ENCODE results near the gene THTPA. TPM values are rescaled to one million over a fixed set of nuclear protein-coding genes. Genes with fewer than 3 reads are reported as not detected.

Gene THTPA
- total and polyA plus RNA-seq, 7 experiments from 2014 or later, result 16.4 to 26.7 (median 18.1) TPM

DNA sequence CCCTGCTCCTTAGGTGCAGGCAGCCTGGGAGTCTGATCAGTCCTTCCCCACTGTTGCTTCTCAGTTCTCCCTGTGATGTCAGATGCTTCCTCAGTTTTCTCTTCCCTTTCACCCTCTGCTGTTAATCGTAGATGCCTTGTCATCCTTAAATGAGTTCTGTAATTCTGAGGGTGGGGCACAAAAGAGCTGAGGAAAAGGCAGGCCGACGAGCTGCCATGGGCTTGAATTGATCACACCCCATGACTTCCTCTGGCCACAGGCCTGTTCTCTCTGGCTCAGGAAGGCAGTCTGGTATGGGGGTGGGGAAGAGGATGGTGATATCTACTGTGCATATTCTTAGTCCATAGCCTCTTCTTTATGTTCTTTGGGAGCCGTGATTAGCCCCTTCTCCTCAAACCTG lies 16.8 kb downstream of the THTPA start:
- peaks cover 16 to 41% (median 27%) of the 10 kb centered on the region in 7 donors for H3K4me1 Mint-ChIP-seq
- Histone ChIP-seq H3K4me1 (ENCODE audit: control insufficient read depth in 2 of 2, insufficient read depth in 2 of 2, low read length in 2 of 2) (peaks cover 4 to 6% of the 10 kb centered on the region in 2 donors), H3K9me3 (ENCODE audit: control insufficient read depth in 2 of 3, low read length in 3 of 3) (no peaks in the 10 kb centered on the region), H3K27me3 (ENCODE audit: control insufficient read depth in 2 of 2, insufficient read depth in 2 of 2, low read length in 2 of 2) (peaks cover 0 to 11% of the 10 kb centered on the region in 2 donors), H3K27ac (ENCODE audit: low read depth, low read length) (no peak overlapping the region), H3K4me3 (ENCODE audit: low read length) (no peak overlapping the region), H3K36me3 (ENCODE audit: control insufficient read depth in 2 of 3, insufficient read depth in 3 of 3, low read length in 3 of 3) (no peaks in the 10 kb centered on the region)
- ChIA-PET POLR2A (no interaction called here), CTCF (interaction anchor here (1.0 kb wide), 1 partner anchor 59 kb away, joined by 3 read pairs; no protein-coding TSS in a partner anchor)
- no peak overlapping the region for H3K27ac Mint-ChIP-seq
- no peak for DNase-seq
- H3K4me3 Mint-ChIP-seq, result no peak overlapping the region
- ATAC-seq, result peak; percentile 67
- peaks cover 19 to 38% (median 23%) of the 10 kb centered on the region in 5 donors for H3K27me3 Mint-ChIP-seq
- intact Hi-C loops (cut with micrococcal nuclease), result no loop called here
- no peaks in the 10 kb centered on the region for H3K36me3 Mint-ChIP-seq
- H3K9me3 Mint-ChIP-seq, result peaks cover 0 to 2% (median 0%) of the 10 kb centered on the region in 11 donors

DNA sequence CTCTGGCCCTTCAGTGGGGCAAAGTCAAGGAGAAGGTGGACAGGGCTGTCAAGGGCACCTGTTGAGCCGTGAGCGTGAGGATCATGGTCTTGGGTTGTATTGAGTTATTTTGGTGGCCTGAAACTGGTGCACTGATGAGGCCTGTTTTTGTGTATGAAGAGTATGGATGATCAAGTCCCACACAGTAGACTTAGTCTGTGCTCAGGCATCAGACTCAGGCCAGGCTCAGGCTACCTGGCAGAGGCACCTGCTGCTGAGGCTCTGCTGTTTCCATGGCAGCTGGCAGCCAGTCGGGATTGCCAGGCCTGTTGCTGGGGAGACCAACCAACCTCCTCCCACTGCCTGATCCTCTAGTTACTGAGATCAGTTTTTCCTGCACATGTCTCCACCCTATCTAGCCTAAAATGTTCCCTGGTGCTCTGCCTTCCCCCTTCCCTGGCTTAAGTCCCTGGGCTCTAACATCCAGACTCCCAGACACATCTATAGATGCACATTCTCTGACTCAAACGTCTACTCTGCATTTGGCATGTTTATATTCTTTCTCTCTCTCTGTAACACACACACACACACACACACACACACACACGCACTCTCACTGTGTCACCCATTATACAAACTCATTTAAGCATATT lies 17.4 kb downstream of the THTPA start:
- Mint-ChIP-seq H3K27ac (no peak overlapping the region), H3K4me1 (peaks cover 16 to 37% (median 23%) of the 10 kb centered on the region in 7 donors), H3K4me3 (no peak overlapping the region), H3K36me3 (no peaks in the 10 kb centered on the region), H3K27me3 (peaks cover 21 to 45% (median 25%) of the 10 kb centered on the region in 5 donors), H3K9me3 (peaks cover 0 to 2% (median 0%) of the 10 kb centered on the region in 11 donors)
- no peak for DNase-seq
- no peaks in the 10 kb centered on the region for H3K36me3 ChIP-seq (ENCODE audit: control insufficient read depth in 2 of 3, insufficient read depth in 3 of 3, low read length in 3 of 3)
- H3K9me3 ChIP-seq (ENCODE audit: control insufficient read depth in 2 of 3, low read length in 3 of 3), result no peaks in the 10 kb centered on the region
- ATAC-seq, result no peak
- ChIA-PET CTCF (interaction anchor here (1.0 kb wide), 1 partner anchor 58 kb away, joined by 3 read pairs; no protein-coding TSS in a partner anchor), POLR2A (no interaction called here)
- H3K27ac ChIP-seq (ENCODE audit: low read depth, low read length), result no peak overlapping the region
- peaks cover 0 to under 1% of the 10 kb centered on the region in 2 donors for H3K4me1 ChIP-seq (ENCODE audit: control insufficient read depth in 2 of 2, insufficient read depth in 2 of 2, low read length in 2 of 2)
- no peak overlapping the region for H3K4me3 ChIP-seq (ENCODE audit: low read length)
- intact Hi-C loops (cut with micrococcal nuclease), result no loop called here
- peaks cover 0 to 14% of the 10 kb centered on the region in 2 donors for H3K27me3 ChIP-seq (ENCODE audit: control insufficient read depth in 2 of 2, insufficient read depth in 2 of 2, low read length in 2 of 2)

DNA sequence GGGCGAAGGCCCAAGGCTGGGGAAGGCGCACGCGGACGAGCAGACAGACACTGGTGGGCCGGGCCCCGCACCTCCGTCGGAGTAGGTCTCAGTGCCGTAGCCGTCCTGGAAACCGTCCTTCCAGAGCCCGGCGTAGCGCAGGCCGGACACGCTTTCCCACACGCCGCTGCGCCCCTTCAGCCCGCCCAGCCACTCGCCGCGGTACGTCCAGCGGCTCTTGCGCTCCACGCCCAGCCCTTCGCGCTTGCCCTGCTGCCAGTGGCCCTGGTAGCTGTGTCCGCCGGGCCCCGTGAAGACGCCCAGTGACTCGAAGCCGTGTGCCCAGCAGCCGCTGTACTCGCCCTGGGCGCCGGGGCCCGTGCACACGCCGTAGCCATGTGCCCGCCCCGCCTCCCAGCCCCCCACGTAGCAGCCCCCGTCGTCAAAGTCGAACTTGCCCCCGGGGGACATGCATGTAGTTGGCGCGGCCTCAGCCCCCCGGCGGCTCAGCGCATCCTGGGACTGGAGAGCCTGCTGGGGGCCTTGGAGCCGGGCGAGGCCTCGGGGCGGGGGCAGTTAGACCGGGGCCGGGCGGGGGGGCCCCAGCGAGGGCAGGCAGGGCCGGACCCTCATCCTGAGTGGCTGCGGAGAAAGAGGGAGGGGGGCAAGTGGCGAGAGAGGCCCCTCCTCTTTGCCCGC lies 21.1 kb downstream of the THTPA start:
- DNase-seq, result no peak
- peaks cover 0 to 7% of the 10 kb centered on the region in 2 donors for H3K4me1 ChIP-seq (ENCODE audit: control insufficient read depth in 2 of 2, insufficient read depth in 2 of 2, low read length in 2 of 2)
- ChIA-PET CTCF (no interaction called here), POLR2A (no interaction called here)
- H3K36me3 Mint-ChIP-seq, result no peaks in the 10 kb centered on the region
- H3K27me3 Mint-ChIP-seq, result peaks cover 40 to 61% (median 47%) of the 10 kb centered on the region in 5 donors
- no peaks in the 10 kb centered on the region for H3K36me3 ChIP-seq (ENCODE audit: control insufficient read depth in 2 of 3, insufficient read depth in 3 of 3, low read length in 3 of 3)
- peak overlapping the region; percentile 16 to 88 (median 72) for H3K4me3 Mint-ChIP-seq
- no peaks in the 10 kb centered on the region for H3K9me3 ChIP-seq (ENCODE audit: control insufficient read depth in 2 of 3, low read length in 3 of 3)
- H3K4me3 ChIP-seq (ENCODE audit: low read length), result no peak overlapping the region
- H3K9me3 Mint-ChIP-seq, result peaks cover 0 to 2% (median 0%) of the 10 kb centered on the region in 11 donors
- ATAC-seq, result no peak
- intact Hi-C loops (cut with micrococcal nuclease), result no loop called here
- no peak overlapping the region for H3K27ac Mint-ChIP-seq
- peaks cover 0 to 14% of the 10 kb centered on the region in 2 donors for H3K27me3 ChIP-seq (ENCODE audit: control insufficient read depth in 2 of 2, insufficient read depth in 2 of 2, low read length in 2 of 2)
- H3K27ac ChIP-seq (ENCODE audit: low read depth, low read length), result no peak overlapping the region
- H3K4me1 Mint-ChIP-seq, result peaks cover 8 to 29% (median 22%) of the 10 kb centered on the region in 7 donors

DNA sequence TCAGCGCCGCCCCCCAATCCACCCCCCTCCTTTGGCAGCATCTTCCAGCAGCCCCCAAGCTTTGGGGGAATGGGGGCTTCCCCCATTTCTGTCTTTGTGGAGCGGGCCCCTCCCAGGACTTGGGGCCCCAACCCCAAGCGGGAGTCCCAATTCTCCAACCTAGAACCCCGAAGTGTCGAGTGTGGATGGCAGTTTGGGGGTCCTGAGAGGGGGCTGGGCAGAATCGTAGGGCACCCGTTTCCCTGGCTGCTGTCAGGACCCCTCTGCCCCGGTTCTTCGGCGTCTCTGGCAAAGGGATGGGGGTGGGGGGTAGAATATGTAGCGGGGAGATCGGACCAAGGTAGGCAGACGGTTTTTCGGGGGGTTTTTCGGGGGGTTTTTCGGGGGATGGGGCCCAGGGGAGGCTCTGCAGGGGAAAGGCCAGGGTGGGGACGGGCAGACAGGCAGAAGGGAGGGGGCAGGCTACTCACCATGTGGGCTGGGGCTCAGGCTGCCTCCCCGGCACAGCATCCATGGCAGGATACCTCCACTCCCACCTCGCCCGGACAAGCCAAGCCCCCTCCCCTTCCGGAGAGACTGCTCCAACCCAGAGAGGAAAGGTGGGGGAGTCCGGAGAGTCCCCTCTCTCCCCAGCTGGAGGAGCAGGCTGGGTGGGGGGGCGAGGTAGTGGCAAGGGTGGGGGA lies 21.8 kb downstream of the THTPA start:
- Histone ChIP-seq H3K27ac (ENCODE audit: low read depth, low read length) (no peak overlapping the region), H3K9me3 (ENCODE audit: control insufficient read depth in 2 of 3, low read length in 3 of 3) (no peaks in the 10 kb centered on the region), H3K27me3 (ENCODE audit: control insufficient read depth in 2 of 2, insufficient read depth in 2 of 2, low read length in 2 of 2) (peaks cover 0 to 14% of the 10 kb centered on the region in 2 donors), H3K4me3 (ENCODE audit: low read length) (no peak overlapping the region), H3K36me3 (ENCODE audit: control insufficient read depth in 2 of 3, insufficient read depth in 3 of 3, low read length in 3 of 3) (no peaks in the 10 kb centered on the region), H3K4me1 (ENCODE audit: control insufficient read depth in 2 of 2, insufficient read depth in 2 of 2, low read length in 2 of 2) (peaks cover 0 to 7% of the 10 kb centered on the region in 2 donors)
- POLR2A ChIA-PET, result no interaction called here
- DNase-seq, result no peak
- CTCF ChIA-PET, result no interaction called here
- Mint-ChIP-seq H3K27me3 (peaks cover 42 to 62% (median 46%) of the 10 kb centered on the region in 5 donors), H3K4me3 (peak overlapping the region in 5 of 10 donors; percentile 10 to 88 (median 35)), H3K4me1 (peaks cover 8 to 29% (median 17%) of the 10 kb centered on the region in 7 donors), H3K36me3 (no peaks in the 10 kb centered on the region), H3K9me3 (peaks cover 0 to 2% (median 0%) of the 10 kb centered on the region in 11 donors), H3K27ac (no peak overlapping the region)
- no peak for ATAC-seq
- intact Hi-C loops (cut with micrococcal nuclease), result no loop called here

DNA sequence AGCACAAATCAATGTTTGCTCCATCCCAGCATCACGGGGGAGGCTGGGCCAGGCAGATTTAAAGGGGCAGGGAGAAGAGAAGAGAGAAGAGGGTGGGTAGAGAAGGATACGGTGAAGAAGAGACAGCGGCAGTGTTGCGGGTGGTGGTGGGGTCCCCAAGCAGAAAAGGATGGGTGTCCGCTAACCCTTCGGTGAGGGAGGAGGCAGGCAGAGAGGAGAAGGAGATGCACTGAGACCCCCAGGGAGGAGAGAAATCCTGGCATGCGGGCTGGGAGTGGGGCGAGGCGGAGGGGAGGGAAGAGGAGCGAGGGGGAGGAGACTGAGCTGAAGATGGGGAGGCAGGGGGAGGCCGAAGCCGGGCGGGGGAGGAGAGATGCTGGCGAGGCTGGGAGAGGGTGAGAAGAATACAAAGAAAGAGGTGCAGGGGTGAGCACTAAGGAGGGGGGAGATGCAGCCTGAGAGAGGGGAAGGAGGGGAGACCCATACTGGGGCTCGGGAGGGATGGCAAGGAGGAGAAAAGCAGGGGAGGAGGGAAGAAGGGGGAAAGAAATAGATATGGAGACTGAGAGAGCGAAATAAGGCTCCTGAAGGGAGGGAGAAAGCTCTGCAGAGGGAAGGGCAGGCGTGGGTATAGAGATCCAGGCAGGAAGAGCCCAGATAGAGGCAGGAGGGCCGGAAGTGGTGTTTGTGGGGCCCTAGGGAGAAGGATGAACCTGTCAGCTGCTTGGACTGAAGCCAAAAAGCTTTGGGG lies 22.7 kb downstream of the THTPA start, which contains the start of gene JPH4:
Gene JPH4, minus strand, starts transcription at position 231 of the 751 bp plus-strand sequence. CDS start 1,337 bp downstream, outside the sequence.
- Mint-ChIP-seq H3K4me1 (peaks cover 8 to 29% (median 16%) of the 10 kb centered on the region in 7 donors), H3K27me3 (peaks cover 41 to 63% (median 49%) of the 10 kb centered on the region in 5 donors), H3K27ac (peak within 1 kb of the TSS in 1 of 9 donors; percentile 49), H3K4me3 (peak within 1 kb of the TSS in 7 of 10 donors; percentile 10 to 88 (median 35)), H3K9me3 (peaks cover 0 to 2% (median 0%) of the 10 kb centered on the region in 11 donors), H3K36me3 (no peaks in the 10 kb centered on the region)
- ChIA-PET CTCF (no interaction called here), POLR2A (no interaction called here)
- Histone ChIP-seq H3K27ac (ENCODE audit: low read depth, low read length) (no peak within 1 kb of the TSS), H3K27me3 (ENCODE audit: control insufficient read depth in 2 of 2, insufficient read depth in 2 of 2, low read length in 2 of 2) (peaks cover 0 to 14% of the 10 kb centered on the region in 2 donors), H3K36me3 (ENCODE audit: control insufficient read depth in 2 of 3, insufficient read depth in 3 of 3, low read length in 3 of 3) (no peaks in the 10 kb centered on the region), H3K4me3 (ENCODE audit: low read length) (no peak within 1 kb of the TSS), H3K9me3 (ENCODE audit: control insufficient read depth in 2 of 3, low read length in 3 of 3) (no peaks in the 10 kb centered on the region), H3K4me1 (ENCODE audit: control insufficient read depth in 2 of 2, insufficient read depth in 2 of 2, low read length in 2 of 2) (peaks cover 0 to 7% of the 10 kb centered on the region in 2 donors)
- no peak for DNase-seq
- intact Hi-C loops (cut with micrococcal nuclease), result no loop called here
- ATAC-seq, result no peak

DNA sequence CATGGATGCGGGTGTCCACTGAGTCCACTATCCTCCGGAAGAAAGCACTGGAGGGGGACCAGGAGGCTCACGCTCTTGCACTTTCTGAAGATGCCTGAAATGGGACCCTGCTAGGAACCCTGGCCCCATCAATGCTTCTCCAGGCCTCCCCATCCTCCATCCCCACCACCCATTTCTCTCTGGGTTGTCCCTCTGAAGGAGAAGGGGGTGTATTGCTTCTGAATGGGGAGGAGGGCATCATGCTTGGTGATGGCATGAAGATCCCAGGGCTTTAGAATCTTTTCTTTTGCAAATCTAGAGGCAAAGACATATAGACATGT lies 23.2 kb downstream of the THTPA start:
- H3K9me3 Mint-ChIP-seq, result peaks cover 0 to 2% (median 0%) of the 10 kb centered on the region in 11 donors
- peaks cover 45 to 65% (median 54%) of the 10 kb centered on the region in 5 donors for H3K27me3 Mint-ChIP-seq
- no peaks in the 10 kb centered on the region for H3K36me3 Mint-ChIP-seq
- Histone ChIP-seq H3K4me3 (ENCODE audit: low read length) (no peak overlapping the region), H3K36me3 (ENCODE audit: control insufficient read depth in 2 of 3, insufficient read depth in 3 of 3, low read length in 3 of 3) (no peaks in the 10 kb centered on the region), H3K27ac (ENCODE audit: low read depth, low read length) (no peak overlapping the region), H3K27me3 (ENCODE audit: control insufficient read depth in 2 of 2, insufficient read depth in 2 of 2, low read length in 2 of 2) (peaks cover 0 to 14% of the 10 kb centered on the region in 2 donors), H3K4me1 (ENCODE audit: control insufficient read depth in 2 of 2, insufficient read depth in 2 of 2, low read length in 2 of 2) (peaks cover 0 to 7% of the 10 kb centered on the region in 2 donors), H3K9me3 (ENCODE audit: control insufficient read depth in 2 of 3, low read length in 3 of 3) (no peaks in the 10 kb centered on the region)
- H3K4me3 Mint-ChIP-seq, result peak overlapping the region in 2 of 10 donors; percentile 14 to 88
- POLR2A ChIA-PET, result no interaction called here
- DNase-seq (no peak), ATAC-seq (no peak)
- peaks cover 8 to 29% (median 16%) of the 10 kb centered on the region in 7 donors for H3K4me1 Mint-ChIP-seq
- no peak overlapping the region for H3K27ac Mint-ChIP-seq
- intact Hi-C loops (cut with micrococcal nuclease), result no loop called here
- CTCF ChIA-PET, result no interaction called here
